ENCODE data around the gene AKAP6.

The AKAP6 gene

DNA sequence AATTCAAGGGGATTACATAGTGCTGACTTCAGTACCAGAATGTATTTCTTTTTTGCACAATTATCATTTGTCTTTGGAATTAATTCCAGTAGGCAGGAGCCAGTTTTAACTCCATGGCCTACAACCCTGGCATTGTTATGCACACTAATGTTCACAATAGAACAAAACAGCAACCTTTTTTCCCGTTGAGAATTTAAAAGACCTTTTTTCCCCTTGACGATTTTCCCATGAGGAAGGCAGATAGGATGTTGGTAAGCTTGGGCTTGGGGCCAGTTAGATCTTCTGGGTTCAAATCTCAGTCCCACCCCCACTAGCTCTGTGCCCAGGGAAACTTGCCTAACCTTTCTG is 13.7 kb downstream of the AKAP6 start:
- Histone ChIP-seq H3K4me3 (no peak overlapping the region), H3K27ac (no peak overlapping the region)
- no peak for DNase-seq (ENCODE audit: low spot score)
- TF ChIP-seq, protein P1, sequence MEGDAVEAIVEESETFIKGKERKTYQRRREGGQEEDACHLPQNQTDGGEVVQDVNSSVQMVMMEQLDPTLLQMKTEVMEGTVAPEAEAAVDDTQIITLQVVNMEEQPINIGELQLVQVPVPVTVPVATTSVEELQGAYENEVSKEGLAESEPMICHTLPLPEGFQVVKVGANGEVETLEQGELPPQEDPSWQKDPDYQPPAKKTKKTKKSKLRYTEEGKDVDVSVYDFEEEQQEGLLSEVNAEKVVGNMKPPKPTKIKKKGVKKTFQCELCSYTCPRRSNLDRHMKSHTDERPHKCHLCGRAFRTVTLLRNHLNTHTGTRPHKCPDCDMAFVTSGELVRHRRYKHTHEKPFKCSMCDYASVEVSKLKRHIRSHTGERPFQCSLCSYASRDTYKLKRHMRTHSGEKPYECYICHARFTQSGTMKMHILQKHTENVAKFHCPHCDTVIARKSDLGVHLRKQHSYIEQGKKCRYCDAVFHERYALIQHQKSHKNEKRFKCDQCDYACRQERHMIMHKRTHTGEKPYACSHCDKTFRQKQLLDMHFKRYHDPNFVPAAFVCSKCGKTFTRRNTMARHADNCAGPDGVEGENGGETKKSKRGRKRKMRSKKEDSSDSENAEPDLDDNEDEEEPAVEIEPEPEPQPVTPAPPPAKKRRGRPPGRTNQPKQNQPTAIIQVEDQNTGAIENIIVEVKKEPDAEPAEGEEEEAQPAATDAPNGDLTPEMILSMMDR (IDR thresholded peaks at IDR 0.05) = no peak

DNA sequence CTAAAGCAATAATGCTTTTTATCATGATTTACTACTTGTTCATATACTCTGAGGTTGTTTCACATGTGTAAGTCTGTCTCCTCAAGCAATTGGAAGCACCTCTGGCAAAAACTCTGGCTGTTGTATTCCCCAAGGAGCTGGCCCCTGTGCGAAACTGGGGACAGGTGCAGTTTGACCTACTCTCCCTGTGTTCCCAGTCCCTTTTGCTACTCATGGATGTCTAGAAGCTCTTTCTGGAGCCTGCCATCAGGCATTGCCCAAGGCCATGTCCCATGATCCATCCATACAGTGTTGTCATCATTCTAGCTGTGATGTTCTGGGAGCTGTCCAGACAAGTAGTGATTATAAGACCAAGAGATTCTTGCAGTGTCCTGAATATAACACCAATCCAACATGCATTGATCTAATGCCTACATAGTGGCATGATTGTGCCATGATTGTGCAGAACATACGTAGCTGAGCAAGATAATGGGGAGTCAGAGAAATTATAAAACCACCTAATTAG is 14.9 kb downstream of the AKAP6 start:
- no peak overlapping the region for H3K4me3 ChIP-seq
- TF ChIP-seq, protein P1 (IDR thresholded peaks at IDR 0.05) = no peak
- no peak for DNase-seq (ENCODE audit: low spot score)
- H3K27ac ChIP-seq = no peak overlapping the region

DNA sequence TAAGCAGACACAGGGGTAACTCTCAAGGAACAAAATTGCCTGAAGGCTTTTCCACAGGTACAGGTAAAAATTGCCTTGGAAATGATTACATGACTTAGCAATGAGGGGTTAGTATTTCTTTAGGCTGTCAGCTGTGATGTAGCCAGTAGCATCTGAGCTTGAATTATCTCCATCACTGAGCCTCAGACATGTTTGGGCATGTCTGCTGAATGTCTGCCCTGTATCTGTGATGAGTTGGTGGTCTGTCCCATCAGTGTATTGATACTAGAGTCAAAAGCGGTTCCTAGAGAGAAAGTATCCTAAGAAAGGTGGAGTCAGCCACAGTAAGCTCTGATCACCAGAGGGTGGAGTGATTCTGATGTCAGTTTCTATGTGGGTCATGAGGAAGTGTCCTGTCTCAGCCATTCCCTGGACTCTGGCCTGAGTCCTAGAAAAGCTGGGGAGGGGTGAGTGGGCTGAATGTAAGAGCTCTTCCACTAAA is 16.3 kb downstream of the AKAP6 start:
- Histone ChIP-seq H3K4me3 (no peak overlapping the region), H3K27ac (no peak overlapping the region)
- TF ChIP-seq, protein P1 (IDR thresholded peaks at IDR 0.05) = no peak
- DNase-seq (ENCODE audit: low spot score) = no peak

DNA sequence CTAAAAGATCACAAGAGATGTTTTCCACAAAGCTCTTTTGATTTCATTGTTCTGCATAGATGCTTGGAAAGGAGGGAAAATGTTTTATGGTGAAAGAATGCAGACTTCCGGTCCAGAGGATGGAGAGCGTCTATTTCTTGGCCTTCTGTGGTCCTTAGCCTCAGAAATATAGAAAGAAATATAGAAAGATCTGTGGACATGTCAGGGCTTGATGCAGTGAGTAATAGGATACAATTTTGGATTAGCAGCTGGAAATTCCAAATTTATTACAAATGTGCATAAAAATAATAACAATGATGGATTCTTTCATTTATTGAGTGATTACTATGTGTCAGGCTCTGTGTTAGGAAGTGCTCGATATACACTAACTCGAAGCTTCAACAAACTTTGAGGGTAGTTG is 20.2 kb downstream of the AKAP6 start:
- TF ChIP-seq, protein P1 (IDR thresholded peaks at IDR 0.05) = no peak
- H3K4me3 ChIP-seq = no peak overlapping the region
- no peak overlapping the region for H3K27ac ChIP-seq
- no peak for DNase-seq (ENCODE audit: low spot score)

DNA sequence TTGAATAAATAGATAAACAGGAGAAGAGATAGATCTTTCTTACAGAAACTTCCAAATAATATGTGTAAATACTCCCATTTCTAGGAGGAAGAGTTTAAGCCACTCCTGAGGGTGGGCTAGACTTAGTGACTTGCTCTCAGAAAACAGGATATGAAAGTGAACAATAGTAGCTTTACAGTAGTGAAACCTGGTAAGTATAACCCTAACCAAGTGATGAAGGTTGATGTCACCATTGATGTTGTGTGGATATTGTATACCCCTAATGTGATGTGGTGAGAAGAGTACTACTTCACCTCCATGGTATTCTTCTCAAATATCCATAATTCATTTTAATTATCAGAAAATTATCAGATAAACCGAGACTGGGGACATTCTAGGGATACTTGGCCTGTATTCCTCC is 20.9 kb downstream of the AKAP6 start:
- TF ChIP-seq, protein P1 (IDR thresholded peaks at IDR 0.05) = no peak
- Histone ChIP-seq H3K27ac (no peak overlapping the region), H3K4me3 (no peak overlapping the region)
- no peak for DNase-seq (ENCODE audit: low spot score)

DNA sequence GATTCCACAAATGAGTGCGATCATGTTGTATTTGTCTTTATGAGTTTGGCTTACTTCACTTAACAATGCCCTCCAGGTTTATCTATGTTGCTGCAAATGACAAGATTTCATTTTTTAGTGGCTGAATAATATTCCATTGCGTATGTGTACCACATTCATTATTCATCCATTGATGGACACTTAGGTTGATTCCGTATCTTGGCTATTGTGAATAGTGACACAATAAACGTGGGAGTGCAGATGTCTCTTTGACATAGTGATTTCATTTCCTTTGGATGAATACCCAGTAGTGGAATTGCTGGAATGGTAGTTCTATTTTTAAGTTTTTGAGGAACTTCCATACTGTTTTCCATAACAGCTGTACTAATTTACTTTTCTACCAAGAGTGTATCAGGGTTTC is 23.5 kb downstream of the AKAP6 start:
- Histone ChIP-seq H3K4me3 (no peak overlapping the region), H3K27ac (no peak overlapping the region)
- DNase-seq (ENCODE audit: low spot score) = no peak
- TF ChIP-seq, protein P1 (IDR thresholded peaks at IDR 0.05) = no peak

DNA sequence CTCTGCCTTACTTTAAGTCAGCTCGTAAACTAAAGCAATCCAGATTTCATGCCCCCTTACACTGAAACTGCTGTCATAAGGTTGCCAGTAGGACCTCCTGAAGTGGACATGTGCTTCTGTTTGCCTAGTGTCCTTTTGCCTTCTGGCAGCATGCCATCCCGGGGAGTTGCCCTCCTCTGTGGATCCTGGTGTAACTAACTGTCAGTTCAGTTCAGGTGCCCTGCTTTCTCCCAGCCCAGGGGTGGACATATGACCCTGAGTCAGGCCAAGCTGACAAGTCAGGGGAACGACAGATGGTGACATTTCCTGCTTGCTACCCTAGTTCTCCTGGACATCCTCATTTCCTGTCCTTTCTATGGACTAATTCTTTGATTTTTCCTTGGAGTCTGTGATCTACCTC is 25.6 kb downstream of the AKAP6 start:
- Histone ChIP-seq H3K27ac (no peak overlapping the region), H3K4me3 (no peak overlapping the region)
- DNase-seq (ENCODE audit: low spot score) = no peak
- TF ChIP-seq, protein P1 (IDR thresholded peaks at IDR 0.05) = no peak

Measured in coronary artery (tissue), 2 donors.